ENCODE data around the gene MOB4.

- TF ChIP-seq POU6F1 (CRISPR knock-in tag; IDR thresholded peaks at IDR 0.05; ENCODE audit: borderline replicate concordance, low read depth) (no peak), PATZ1 (CRISPR knock-in tag; IDR thresholded peaks at IDR 0.05; ENCODE audit: borderline replicate concordance) (no peak), RARB (CRISPR knock-in tag; IDR thresholded peaks at IDR 0.05) (no peak), ZFP3 (CRISPR knock-in tag; IDR thresholded peaks at IDR 0.05) (no peak), ZNF70 (CRISPR knock-in tag; IDR thresholded peaks at IDR 0.05) (no peak), ZNF8 (CRISPR knock-in tag; IDR thresholded peaks at IDR 0.05) (no peak), OSR1 (CRISPR knock-in tag; IDR thresholded peaks at IDR 0.05) (no peak), GLIS3 (CRISPR knock-in tag; IDR thresholded peaks at IDR 0.05) (no peak), ZNF565 (CRISPR knock-in tag; conservative IDR thresholded peaks at IDR 0.05; ENCODE audit: low read depth) (no peak), CSDC2 (CRISPR knock-in tag; IDR thresholded peaks at IDR 0.05) (no peak), PPARA (CRISPR knock-in tag; IDR thresholded peaks at IDR 0.05; ENCODE audit: borderline replicate concordance) (no peak), ZC3H10 (CRISPR knock-in tag; IDR thresholded peaks at IDR 0.05) (no peak), SNAI2 (CRISPR knock-in tag; IDR thresholded peaks at IDR 0.05) (no peak), BACH2 (CRISPR knock-in tag; IDR thresholded peaks at IDR 0.05; ENCODE audit: borderline replicate concordance) (no peak)
Measured at GRCh38 chr2:197496695-197497094, 19.2 kb upstream of the MOB4 start.
